HG03457 (cell line): ENCODE results near the gene ZBTB46.

Experiments
- ATAC-seq: cut with Tn5 transposase; IDR thresholded peaks from one replicate; pipeline ENCODE4 v1.9.1; 2021; ENCODE audit warnings: moderate number of reproducible peaks; ENCODE audit not compliant: unreplicated experiment

Gene ZBTB46

DNA sequence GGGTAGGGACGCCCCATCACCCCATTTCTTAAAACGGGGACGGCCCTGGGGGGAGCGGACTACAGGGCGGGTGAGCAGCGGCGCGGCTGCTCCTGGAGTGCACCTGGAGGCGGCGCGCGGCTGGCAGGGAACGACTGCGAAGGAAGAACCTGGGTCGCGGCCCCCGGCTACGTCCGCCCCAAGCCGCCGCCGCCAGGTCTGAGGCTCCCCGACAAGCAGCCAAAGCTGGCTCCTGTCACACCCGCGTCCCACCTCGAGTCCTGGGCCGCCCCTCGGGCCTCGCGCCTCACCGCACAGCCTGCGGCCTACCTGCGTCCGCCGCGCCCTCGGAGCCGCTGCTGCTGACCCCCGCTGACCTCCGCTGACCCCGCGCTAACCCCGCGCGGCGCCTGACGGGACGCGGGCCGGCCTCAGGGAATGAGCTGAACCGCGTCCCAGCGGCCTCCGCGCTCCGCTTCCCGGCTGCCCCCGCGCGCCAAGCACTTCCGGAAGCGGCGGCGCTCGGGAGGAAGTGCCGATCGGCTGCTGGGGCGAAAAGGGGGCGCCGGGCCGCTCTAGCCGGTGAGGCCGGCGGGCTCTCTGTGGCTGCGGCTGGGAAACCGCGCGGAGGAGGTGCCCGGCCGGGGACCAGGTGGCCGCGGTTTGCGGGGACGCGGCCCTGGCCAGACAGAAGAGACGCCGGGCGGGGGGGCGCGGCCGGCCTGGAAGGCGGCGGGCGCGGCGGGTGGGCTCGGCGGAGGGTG lies 123.3 kb downstream of the ZBTB46 start, which contains the start of the genes ARFRP1 and ZGPAT:
TSS of gene ARFRP1 (minus strand) at position 419 of the 743 bp plus-strand sequence. CDS start 885 bp downstream, outside the sequence.
TSS of gene ZGPAT (plus strand) at position 482 of the 743 bp plus-strand sequence. CDS start 542 bp downstream, outside the sequence.
- peak; percentile 51 for ATAC-seq

- ATAC-seq: no peak
Measured at GRCh38 chr20:63706852-63707557, 124.1 kb downstream of the ZBTB46 start.

GRCh38 chr20:63706027-63706695 lies 124.9 kb downstream of the ZBTB46 start:
- no peak for ATAC-seq

- ATAC-seq: no peak
Measured at GRCh38 chr20:63705232-63706026, 125.6 kb downstream of the ZBTB46 start.

- ATAC-seq: no peak
Measured at GRCh38 chr20:63704749-63705117, 126.3 kb downstream of the ZBTB46 start.

DNA sequence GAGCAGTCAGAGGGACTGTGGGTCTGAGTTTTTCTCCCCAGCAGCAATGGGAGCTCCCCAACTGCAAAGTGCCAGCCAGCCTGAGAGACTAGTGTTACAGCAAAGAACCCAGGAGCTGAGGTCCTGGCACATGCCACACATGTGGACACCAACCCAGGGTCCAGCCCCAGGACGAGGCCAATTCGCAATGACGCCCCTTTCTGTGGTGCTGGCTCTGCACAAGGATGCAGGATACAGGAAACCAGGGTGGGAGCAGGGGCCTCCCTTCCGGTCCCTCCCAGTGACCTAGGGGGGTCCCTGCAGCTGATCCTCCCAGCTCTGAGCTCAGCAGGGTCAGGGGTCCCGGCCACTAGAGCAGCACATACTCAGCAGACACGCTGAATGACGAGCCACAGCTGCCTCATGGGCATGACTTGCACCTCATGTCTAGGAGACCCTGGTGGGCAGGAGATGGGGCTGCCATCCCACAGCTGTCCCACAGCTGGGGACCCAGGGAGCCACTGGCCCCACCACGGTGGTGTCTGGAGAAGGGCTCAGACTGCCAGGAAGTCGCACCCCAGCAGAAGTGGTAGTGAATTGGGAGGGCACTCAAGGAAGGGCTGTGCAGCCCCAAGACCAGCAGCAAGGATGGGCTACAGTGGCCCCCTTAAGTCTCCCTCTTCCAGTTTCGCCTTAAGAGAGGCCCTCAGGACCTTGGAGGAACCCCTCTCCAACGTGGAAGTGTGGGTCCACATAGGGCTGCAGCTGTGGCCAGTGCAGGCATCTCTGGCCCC lies 126.9 kb downstream of the ZBTB46 start:
- no peak for ATAC-seq

- ATAC-seq: no peak
Measured at GRCh38 chr20:63703471-63703975, 127.5 kb downstream of the ZBTB46 start.

DNA sequence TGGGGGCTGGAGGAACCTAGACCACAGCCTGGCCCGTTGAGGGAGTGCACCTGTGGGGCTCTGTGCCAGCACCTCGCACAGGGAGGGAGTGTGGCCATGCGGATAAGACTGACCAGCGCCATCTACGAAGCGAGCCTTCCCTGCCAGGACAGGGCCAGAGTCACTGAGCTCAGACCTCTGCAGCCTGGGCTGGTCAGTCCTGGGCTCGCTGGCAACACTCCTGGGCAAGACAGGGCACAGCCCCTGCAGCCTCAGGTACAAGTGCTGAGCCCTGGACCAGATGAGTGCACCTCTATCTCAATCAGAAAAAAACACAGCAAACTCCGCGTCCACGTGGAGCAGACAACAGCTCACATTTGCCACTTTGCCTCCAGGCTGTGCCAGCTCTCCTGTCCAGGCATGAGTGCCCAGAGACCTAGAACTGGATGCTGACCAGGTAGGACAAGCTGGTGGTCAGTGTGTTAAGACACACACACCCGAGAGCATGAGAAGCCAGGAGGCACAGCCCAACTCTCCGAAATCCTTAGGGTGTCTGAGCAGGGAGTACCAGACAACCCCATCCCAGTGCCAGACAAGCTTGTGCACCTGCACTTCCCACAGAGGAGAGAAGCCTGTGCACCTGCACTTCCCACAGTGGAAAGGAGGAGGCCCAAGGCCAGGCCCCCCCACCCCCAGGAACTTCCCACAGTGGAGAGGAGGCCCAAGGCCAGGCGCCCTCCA lies 128.2 kb downstream of the ZBTB46 start:
- no peak for ATAC-seq

DNA sequence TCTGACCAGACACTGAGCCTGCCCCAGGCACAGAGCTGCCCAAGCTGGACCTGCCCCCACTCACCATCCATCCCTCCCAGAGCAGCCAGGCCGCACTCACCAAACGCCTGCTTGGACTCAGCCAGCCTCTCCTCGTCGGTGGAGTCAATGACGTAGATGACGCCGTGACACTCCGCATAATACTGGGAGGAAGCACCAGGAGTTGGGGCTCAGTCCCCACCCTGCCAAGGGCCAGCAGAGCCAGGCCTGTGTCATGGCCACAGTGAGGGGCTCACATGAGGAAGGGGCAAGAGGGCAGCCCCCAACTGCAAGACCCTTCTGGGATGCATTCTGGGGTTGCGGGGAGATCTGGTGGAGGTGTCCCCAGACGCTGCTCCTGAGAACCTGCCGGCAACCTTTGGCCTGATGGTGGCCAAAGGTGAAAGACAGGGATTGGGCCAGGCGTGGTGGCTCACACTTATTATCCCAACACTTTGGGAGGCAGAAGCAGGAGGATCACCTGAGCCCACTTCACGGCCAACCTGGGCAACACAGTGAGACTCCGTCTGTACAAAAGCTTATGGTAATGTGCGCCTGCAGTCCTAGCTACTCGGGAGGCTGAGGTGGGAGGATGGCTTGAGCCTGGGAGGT lies 128.9 kb downstream of the ZBTB46 start:
- ATAC-seq: no peak

- ATAC-seq: no peak
Measured at GRCh38 chr20:63701329-63702035, 129.6 kb downstream of the ZBTB46 start.

DNA sequence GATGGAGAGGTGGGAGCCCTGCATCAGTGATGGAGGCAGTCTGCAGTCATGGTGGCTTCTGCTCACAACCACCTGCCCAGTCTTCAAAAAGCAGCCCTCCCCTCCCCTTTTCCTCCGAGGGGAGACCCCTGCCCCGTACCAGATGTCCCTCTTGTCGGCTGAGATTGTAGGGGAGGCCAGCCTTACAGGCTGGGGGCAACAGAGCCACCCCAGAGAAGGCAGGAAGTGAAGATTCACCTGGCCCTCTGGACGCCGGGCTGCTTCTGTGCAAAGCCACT lies 130.1 kb downstream of the ZBTB46 start:
- no peak for ATAC-seq

GRCh38 chr20:63700199-63701050 lies 130.6 kb downstream of the ZBTB46 start:
- no peak for ATAC-seq

- ATAC-seq: no peak
Measured at GRCh38 chr20:63699466-63700198, 131.4 kb downstream of the ZBTB46 start.

GRCh38 chr20:63698739-63699465 lies 132.2 kb downstream of the ZBTB46 start:
- no peak for ATAC-seq

DNA sequence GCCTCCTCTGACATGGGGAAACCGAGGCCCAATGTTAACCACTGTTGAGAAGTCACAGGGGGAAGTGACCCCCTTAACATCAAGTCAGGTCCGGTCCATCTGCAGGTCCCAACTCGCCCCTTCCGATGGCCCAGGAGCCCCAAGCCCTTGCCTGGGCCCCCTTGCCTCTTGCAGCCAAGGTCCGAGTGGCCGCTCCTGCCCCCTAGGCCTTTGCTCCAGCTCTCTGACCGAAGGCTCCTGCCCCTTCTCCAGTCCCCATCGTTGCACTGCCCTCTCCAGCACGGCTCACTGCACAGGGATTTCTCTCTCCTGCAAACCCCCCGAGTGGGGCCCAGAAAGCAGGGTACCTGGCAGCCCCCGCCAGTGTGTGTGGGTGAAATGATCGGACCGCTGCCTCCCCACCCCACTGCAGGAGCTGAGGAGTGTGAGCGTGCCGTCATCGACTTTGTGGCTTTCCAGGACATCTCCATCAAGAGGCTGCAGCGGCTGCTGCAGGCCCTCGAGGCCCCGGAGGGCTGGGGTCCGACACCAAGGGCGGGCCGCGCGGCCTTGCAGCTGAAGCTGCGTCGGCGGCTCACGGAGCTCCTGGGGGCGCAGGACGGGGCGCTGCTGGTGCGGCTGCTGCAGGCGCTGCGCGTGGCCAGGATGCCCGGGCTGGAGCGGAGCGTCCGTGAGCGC lies 133.1 kb downstream of the ZBTB46 start:
- no peak for ATAC-seq
